HepG2 (cell line): ENCODE data around the gene PLCL2. TPM values are rescaled to one million over a fixed set of nuclear protein-coding genes. Genes with fewer than 3 reads are reported as not detected.

Experiments
- ATAC-seq: fragments of 200-7000 bp; cut with Tn5 transposase; 3 replicates; pipeline ENCODE4 v1.9.1; 2020; ENCODE audit warnings: mild to moderate bottlenecking, moderate library complexity
- BruUV-seq: library from RNA; stranded (reverse); fragments of 400-500 nt; replicated peaks from 2 replicates; lab custom pipeline; 2021; lab: Mats Ljungman, UMichigan
- CTCF ChIA-PET: fragments of 300-600 bp; formaldehyde crosslinking; extraction: SDS; loops from one replicate; lab custom pipeline; 2021; ENCODE audit warnings: low total read pairs, inconsistent platforms, low intra/inter-chr PET ratio; lab: Yijun Ruan, JAX
- POLR2A ChIA-PET: fragments of 350-600 bp; sonication (Branson Sonifier 250); formaldehyde crosslinking; loops from one replicate; lab custom pipeline; 2020; ENCODE audit warnings: antibody characterized with exemption, inconsistent platforms; lab: Yijun Ruan, JAX
- DNase-seq: peaks from one replicate; pipeline ENCODE4 v3.0.0-alpha.2; 2015; ENCODE audit warnings: low spot score
- FAIRE-seq: peaks from 3 replicates; lab custom pipeline; 2011; peaks lifted over from hg19 to GRCh38; lab: Jason Lieb, UNC
- H2AFZ ChIP-seq: one replicate; pipeline ENCODE4 v1.6.1; 2011; ENCODE audit warnings: low read length, inconsistent platforms
- H3K27ac ChIP-seq: fragments of 300-600 bp; 3 replicates; pipeline ENCODE4 v1.8.0; 2011; ENCODE audit warnings: mixed run types, mild to moderate bottlenecking, mixed read lengths, low read length, inconsistent platforms; ENCODE audit not compliant: insufficient read depth; ENCODE audit errors: extremely low read length
- H3K27me3 ChIP-seq, 2 experiments: fragments of 200-600 bp in 1 of 2; 2 replicates in 1 of 2; 3 replicates in 1 of 2; pipeline versions ENCODE4 v1.6.0 to v1.8.0; 2011; ENCODE audit warnings: low read length in 2 of 2, mild to moderate bottlenecking in 2 of 2, moderate library complexity in 2 of 2, inconsistent platforms in 1 of 2; ENCODE audit not compliant: insufficient read depth in 2 of 2, control insufficient read depth in 1 of 2
- H3K36me3 ChIP-seq, 2 experiments: fragments of 200-600 bp in 1 of 2; replicated peaks in 1 of 2; 2 replicates in 1 of 2; 3 replicates in 1 of 2; pipeline versions ENCODE4 v1.5.1 to v1.8.0; 2011; ENCODE audit warnings: low read length in 2 of 2, inconsistent platforms in 1 of 2; ENCODE audit not compliant: insufficient read depth in 2 of 2, control insufficient read depth in 1 of 2
- H3K4me1 ChIP-seq: 2 replicates; pipeline ENCODE4 v1.5.1; 2012; ENCODE audit warnings: low read length, inconsistent platforms; ENCODE audit not compliant: insufficient read depth
- H3K4me2 ChIP-seq: 2 replicates; pipeline ENCODE4 v1.6.0; 2011; ENCODE audit warnings: low read depth, low read length, inconsistent platforms
- H3K4me3 ChIP-seq, 3 experiments: fragments of 200-600 bp in 1 of 3; sonication (generic), shearing (Covaris generic) in 1 of 3; replicated peaks in 1 of 3; 2 replicates each; pipeline ENCODE4 v1.5.1; 2011 to 2016; ENCODE audit warnings: low read length in 3 of 3, inconsistent platforms in 2 of 3, low read depth in 2 of 3, mild to moderate bottlenecking in 2 of 3, control low read depth in 1 of 3, mixed read lengths in 1 of 3; ENCODE audit not compliant: insufficient read depth in 1 of 3
- H3K79me2 ChIP-seq: one replicate; pipeline ENCODE4 v1.6.1; 2011; ENCODE audit warnings: low read length, inconsistent platforms; ENCODE audit not compliant: insufficient read depth
- H3K9ac ChIP-seq: 2 replicates; pipeline ENCODE4 v1.6.0; 2011; ENCODE audit warnings: mild to moderate bottlenecking, low read depth, low read length, inconsistent platforms; ENCODE audit not compliant: insufficient read depth
- H3K9me3 ChIP-seq: 2 replicates; pipeline ENCODE4 v1.5.1; 2012; ENCODE audit warnings: mild to moderate bottlenecking, low read length
- H4K20me1 ChIP-seq: 2 replicates; pipeline ENCODE4 v1.6.0; 2011; ENCODE audit warnings: inconsistent platforms, mild to moderate bottlenecking, low read length, moderate library complexity; ENCODE audit not compliant: insufficient read depth
- CHCHD3 ChIP-seq: sonication (generic); formaldehyde crosslinking; IDR thresholded peaks from 2 replicates; pipeline ENCODE4 v1.8.0; 2022; ENCODE audit warnings: mild to moderate bottlenecking, missing genetic modification reagents, moderate library complexity
- KDM4B ChIP-seq: sonication (generic); formaldehyde crosslinking; IDR thresholded peaks from 2 replicates; pipeline ENCODE4 v1.4.0; 2020; ENCODE audit warnings: missing genetic modification reagents
- SKI ChIP-seq: fragments of 450-650 bp; IDR thresholded peaks from one replicate; pipeline ENCODE4 v1.6.1; 2018; ENCODE audit warnings: mild to moderate bottlenecking; ENCODE audit not compliant: partially characterized antibody
- YEATS2 ChIP-seq: sonication (generic); formaldehyde crosslinking; IDR thresholded peaks from 2 replicates; pipeline ENCODE4 v1.4.0; 2020; ENCODE audit warnings: missing genetic modification reagents, borderline replicate concordance
- ZNF20 ChIP-seq: sonication (generic); formaldehyde crosslinking; IDR thresholded peaks from 2 replicates; pipeline ENCODE4 v1.4.0; 2020; ENCODE audit warnings: mild to moderate bottlenecking, moderate library complexity, missing genetic modification reagents
- ZNF234 ChIP-seq: sonication (generic); formaldehyde crosslinking; conservative IDR thresholded peaks from 2 replicates; pipeline ENCODE4 v1.5.1; 2020; ENCODE audit warnings: mild to moderate bottlenecking, missing genetic modification reagents
- ZNF451 ChIP-seq: sonication (generic); formaldehyde crosslinking; IDR thresholded peaks from 2 replicates; pipeline ENCODE4 v1.5.0; 2020; ENCODE audit warnings: mild to moderate bottlenecking, missing genetic modification reagents
- ZNF768 ChIP-seq: sonication (generic); formaldehyde crosslinking; IDR thresholded peaks from 2 replicates; pipeline ENCODE4 v1.4.0; 2020; ENCODE audit warnings: missing genetic modification reagents
- WGBS: methylation state at CpG from one replicate; pipeline ENCODE4 v1.1.6; 2017; ENCODE audit warnings: low lambda C conversion rate; 5-methylcytosine and 5-hydroxymethylcytosine counted together
- in situ Hi-C: cut with HindIII; loops from 2 replicates; pipeline ENCODE4 v1.10.0; 2017; ENCODE audit warnings: low pct_unique_long_range_greater_than_20kb; ENCODE audit not compliant: extremely low pct_ligation_motif_present
- intact Hi-C: fragments of 100-400 bp; cut with micrococcal nuclease; formaldehyde crosslinking; loops from one replicate; pipeline ENCODE4 v1.10.0; 2022; ENCODE audit not compliant: unreplicated experiment
- polyA plus RNA-seq, 8 experiments: library from polyadenylated mRNA; depleted of rRNA in 3 of 8; stranded (reverse) in 7 of 8; unstranded in 1 of 8; fragments of >200 nt; fragmentation: Illumina TruSeq in 4 of 8; extraction: Trizol in 4 of 8; gene quantifications; 2 replicates each; pipeline versions ENCODE4 v1.2.1 to v1.2.3, GENCODE V29; 2011 to 2016; ENCODE audit warnings: low read depth in 4 of 8, missing spikeins in 1 of 8, mixed read lengths in 1 of 8; ENCODE audit not compliant: insufficient read depth in 1 of 8
- total RNA-seq, 5 experiments: library from RNA; depleted of rRNA; stranded (reverse); fragments of >200 nt; fragmentation: Illumina TruSeq; extraction: Trizol; gene quantifications; 2 replicates each; pipeline ENCODE4 v1.2.3, GENCODE V29; 2016; ENCODE audit warnings: low read depth in 1 of 5
- TF ChIP-seq, protein P1 (sequence below): sonication (generic); formaldehyde crosslinking; IDR thresholded peaks from 2 replicates; pipeline ENCODE4 v1.5.1; 2020; ENCODE audit warnings: mild to moderate bottlenecking, missing genetic modification reagents, moderate library complexity
- TF ChIP-seq, protein P2 (sequence below): sonication (generic); formaldehyde crosslinking; IDR thresholded peaks from 2 replicates; pipeline ENCODE4 v1.8.1; 2023; ENCODE audit warnings: missing genetic modification reagents, inconsistent platforms, borderline replicate concordance
- TF ChIP-seq, protein P3 (sequence below): sonication (generic); formaldehyde crosslinking; IDR thresholded peaks from 2 replicates; pipeline ENCODE4 v1.4.0; 2020; ENCODE audit warnings: missing genetic modification reagents
- TF ChIP-seq, protein P4 (sequence below): IDR thresholded peaks from 2 replicates; pipeline ENCODE4 v1.6.1; 2016; ENCODE audit warnings: missing compliant biosample characterization, missing genetic modification reagents, borderline replicate concordance
- TF ChIP-seq, protein P5 (sequence below): fragments of 450-650 bp; IDR thresholded peaks from 2 replicates; pipeline ENCODE4 v1.6.1; 2016

The PLCL2 gene
- total and polyA plus RNA-seq, 2 of the 13 experiments (the other 11 are each of a cell fraction or from before 2014, with no cell fraction given): not detected

DNA sequence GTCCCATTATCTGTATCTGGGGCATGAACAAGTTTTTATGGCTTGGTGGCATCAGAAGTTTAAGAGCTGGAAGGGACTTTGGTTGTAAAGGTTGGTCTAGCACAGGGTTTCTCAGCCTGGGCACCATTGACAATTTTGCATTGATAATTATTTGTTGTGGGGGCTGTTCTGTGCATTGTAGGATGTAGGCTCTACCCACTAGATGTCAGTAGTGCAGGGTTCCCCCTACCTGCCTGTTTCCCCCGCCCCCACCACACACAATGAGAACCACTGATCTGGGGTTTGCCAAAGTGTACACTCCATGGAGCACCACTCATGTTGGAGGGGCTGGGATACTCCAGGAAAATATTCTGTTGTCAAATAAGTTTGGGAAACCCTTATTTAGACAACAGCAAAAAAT is 42.7 kb downstream of the PLCL2 start:
- Histone ChIP-seq H3K9me3 (no peaks in the 10 kb centered on the region), H3K79me2 (no peaks in the 10 kb centered on the region), H3K4me3 (no peak overlapping the region), H4K20me1 (no peaks in the 10 kb centered on the region), H3K4me2 (no peak overlapping the region), H3K9ac (no peak overlapping the region), H3K27me3 (no peaks in the 10 kb centered on the region; a peak in 1 of 5 replicates), H2AFZ (no peak overlapping the region), H3K4me1 (no peaks in the 10 kb centered on the region), H3K36me3 (no peaks in the 10 kb centered on the region), H3K27ac (no peak overlapping the region)
- in situ Hi-C loops (no loop called here), intact Hi-C loops (no loop called here)
- no peak for DNase-seq
- ChIA-PET CTCF (no interaction called here), POLR2A (no interaction called here)
- no peak for FAIRE-seq
- peak; percentile 60 for ATAC-seq
- WGBS: 0% methylated on average over 1 of the region's 1 CpG
- BruUV-seq: no TSS peak
- TF ChIP-seq KDM4B (CRISPR knock-in tag): no peak
- no peak for TF ChIP-seq YEATS2 (CRISPR knock-in tag)
- no peak for TF ChIP-seq ZNF768 (CRISPR knock-in tag)
- TF ChIP-seq, protein P1, sequence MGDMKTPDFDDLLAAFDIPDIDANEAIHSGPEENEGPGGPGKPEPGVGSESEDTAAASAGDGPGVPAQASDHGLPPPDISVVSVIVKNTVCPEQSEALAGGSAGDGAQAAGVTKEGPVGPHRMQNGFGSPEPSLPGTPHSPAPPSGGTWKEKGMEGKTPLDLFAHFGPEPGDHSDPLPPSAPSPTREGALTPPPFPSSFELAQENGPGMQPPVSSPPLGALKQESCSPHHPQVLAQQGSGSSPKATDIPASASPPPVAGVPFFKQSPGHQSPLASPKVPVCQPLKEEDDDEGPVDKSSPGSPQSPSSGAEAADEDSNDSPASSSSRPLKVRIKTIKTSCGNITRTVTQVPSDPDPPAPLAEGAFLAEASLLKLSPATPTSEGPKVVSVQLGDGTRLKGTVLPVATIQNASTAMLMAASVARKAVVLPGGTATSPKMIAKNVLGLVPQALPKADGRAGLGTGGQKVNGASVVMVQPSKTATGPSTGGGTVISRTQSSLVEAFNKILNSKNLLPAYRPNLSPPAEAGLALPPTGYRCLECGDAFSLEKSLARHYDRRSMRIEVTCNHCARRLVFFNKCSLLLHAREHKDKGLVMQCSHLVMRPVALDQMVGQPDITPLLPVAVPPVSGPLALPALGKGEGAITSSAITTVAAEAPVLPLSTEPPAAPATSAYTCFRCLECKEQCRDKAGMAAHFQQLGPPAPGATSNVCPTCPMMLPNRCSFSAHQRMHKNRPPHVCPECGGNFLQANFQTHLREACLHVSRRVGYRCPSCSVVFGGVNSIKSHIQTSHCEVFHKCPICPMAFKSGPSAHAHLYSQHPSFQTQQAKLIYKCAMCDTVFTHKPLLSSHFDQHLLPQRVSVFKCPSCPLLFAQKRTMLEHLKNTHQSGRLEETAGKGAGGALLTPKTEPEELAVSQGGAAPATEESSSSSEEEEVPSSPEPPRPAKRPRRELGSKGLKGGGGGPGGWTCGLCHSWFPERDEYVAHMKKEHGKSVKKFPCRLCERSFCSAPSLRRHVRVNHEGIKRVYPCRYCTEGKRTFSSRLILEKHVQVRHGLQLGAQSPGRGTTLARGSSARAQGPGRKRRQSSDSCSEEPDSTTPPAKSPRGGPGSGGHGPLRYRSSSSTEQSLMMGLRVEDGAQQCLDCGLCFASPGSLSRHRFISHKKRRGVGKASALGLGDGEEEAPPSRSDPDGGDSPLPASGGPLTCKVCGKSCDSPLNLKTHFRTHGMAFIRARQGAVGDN (CRISPR knock-in tag): no peak
- no peak for TF ChIP-seq ZNF234 (CRISPR knock-in tag)
- TF ChIP-seq, protein P2, sequence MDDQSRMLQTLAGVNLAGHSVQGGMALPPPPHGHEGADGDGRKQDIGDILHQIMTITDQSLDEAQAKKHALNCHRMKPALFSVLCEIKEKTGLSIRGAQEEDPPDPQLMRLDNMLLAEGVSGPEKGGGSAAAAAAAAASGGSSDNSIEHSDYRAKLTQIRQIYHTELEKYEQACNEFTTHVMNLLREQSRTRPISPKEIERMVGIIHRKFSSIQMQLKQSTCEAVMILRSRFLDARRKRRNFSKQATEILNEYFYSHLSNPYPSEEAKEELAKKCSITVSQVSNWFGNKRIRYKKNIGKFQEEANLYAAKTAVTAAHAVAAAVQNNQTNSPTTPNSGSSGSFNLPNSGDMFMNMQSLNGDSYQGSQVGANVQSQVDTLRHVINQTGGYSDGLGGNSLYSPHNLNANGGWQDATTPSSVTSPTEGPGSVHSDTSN (CRISPR knock-in tag): no peak
- no peak for TF ChIP-seq CHCHD3 (CRISPR knock-in tag)
- TF ChIP-seq, protein P3, sequence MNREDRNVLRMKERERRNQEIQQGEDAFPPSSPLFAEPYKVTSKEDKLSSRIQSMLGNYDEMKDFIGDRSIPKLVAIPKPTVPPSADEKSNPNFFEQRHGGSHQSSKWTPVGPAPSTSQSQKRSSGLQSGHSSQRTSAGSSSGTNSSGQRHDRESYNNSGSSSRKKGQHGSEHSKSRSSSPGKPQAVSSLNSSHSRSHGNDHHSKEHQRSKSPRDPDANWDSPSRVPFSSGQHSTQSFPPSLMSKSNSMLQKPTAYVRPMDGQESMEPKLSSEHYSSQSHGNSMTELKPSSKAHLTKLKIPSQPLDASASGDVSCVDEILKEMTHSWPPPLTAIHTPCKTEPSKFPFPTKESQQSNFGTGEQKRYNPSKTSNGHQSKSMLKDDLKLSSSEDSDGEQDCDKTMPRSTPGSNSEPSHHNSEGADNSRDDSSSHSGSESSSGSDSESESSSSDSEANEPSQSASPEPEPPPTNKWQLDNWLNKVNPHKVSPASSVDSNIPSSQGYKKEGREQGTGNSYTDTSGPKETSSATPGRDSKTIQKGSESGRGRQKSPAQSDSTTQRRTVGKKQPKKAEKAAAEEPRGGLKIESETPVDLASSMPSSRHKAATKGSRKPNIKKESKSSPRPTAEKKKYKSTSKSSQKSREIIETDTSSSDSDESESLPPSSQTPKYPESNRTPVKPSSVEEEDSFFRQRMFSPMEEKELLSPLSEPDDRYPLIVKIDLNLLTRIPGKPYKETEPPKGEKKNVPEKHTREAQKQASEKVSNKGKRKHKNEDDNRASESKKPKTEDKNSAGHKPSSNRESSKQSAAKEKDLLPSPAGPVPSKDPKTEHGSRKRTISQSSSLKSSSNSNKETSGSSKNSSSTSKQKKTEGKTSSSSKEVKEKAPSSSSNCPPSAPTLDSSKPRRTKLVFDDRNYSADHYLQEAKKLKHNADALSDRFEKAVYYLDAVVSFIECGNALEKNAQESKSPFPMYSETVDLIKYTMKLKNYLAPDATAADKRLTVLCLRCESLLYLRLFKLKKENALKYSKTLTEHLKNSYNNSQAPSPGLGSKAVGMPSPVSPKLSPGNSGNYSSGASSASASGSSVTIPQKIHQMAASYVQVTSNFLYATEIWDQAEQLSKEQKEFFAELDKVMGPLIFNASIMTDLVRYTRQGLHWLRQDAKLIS (CRISPR knock-in tag): no peak
- TF ChIP-seq, protein P4, sequence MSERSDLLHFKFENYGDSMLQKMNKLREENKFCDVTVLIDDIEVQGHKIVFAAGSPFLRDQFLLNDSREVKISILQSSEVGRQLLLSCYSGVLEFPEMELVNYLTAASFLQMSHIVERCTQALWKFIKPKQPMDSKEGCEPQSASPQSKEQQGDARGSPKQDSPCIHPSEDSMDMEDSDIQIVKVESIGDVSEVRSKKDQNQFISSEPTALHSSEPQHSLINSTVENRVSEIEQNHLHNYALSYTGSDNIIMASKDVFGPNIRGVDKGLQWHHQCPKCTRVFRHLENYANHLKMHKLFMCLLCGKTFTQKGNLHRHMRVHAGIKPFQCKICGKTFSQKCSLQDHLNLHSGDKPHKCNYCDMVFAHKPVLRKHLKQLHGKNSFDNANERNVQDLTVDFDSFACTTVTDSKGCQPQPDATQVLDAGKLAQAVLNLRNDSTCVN (CRISPR knock-in tag): no peak
- TF ChIP-seq, protein P5, sequence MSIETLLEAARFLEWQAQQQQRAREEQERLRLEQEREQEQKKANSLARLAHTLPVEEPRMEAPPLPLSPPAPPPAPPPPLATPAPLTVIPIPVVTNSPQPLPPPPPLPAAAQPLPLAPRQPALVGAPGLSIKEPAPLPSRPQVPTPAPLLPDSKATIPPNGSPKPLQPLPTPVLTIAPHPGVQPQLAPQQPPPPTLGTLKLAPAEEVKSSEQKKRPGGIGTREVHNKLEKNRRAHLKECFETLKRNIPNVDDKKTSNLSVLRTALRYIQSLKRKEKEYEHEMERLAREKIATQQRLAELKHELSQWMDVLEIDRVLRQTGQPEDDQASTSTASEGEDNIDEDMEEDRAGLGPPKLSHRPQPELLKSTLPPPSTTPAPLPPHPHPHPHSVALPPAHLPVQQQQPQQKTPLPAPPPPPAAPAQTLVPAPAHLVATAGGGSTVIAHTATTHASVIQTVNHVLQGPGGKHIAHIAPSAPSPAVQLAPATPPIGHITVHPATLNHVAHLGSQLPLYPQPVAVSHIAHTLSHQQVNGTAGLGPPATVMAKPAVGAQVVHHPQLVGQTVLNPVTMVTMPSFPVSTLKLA: no peak
- no peak for TF ChIP-seq ZNF451 (CRISPR knock-in tag)
- no peak for TF ChIP-seq ZNF20 (CRISPR knock-in tag)
- TF ChIP-seq SKI: no peak
